GM21737 (cell line): ENCODE measurements around the gene SERGEF.

Experiments used
- ATAC-seq: cut with Tn5 transposase; IDR thresholded peaks from one replicate; pipeline ENCODE4 v1.9.1; 2021; ENCODE audit warnings: mild to moderate bottlenecking, moderate library complexity; ENCODE audit not compliant: unreplicated experiment

Gene SERGEF

DNA sequence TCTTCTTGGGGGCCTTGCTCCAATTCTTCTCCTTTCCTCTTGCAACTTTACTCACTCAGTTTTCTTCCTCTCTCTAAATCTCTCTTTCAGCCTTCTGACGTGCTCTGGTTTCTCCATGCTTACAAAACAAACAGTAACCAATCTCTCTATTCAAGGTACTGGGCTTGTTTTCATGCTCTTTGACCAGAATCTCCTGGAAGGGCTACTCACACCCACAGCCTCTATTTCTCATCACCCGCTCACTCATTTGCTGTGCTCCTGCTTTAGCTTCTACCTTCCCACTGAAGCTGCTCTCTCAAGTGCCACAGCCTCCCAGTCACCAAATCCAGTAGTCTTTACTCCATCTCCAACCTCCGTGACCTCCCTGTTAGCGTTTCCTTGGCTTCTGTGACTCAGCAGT, 60.4 kb downstream of the SERGEF start:
- ATAC-seq, result no peak

DNA sequence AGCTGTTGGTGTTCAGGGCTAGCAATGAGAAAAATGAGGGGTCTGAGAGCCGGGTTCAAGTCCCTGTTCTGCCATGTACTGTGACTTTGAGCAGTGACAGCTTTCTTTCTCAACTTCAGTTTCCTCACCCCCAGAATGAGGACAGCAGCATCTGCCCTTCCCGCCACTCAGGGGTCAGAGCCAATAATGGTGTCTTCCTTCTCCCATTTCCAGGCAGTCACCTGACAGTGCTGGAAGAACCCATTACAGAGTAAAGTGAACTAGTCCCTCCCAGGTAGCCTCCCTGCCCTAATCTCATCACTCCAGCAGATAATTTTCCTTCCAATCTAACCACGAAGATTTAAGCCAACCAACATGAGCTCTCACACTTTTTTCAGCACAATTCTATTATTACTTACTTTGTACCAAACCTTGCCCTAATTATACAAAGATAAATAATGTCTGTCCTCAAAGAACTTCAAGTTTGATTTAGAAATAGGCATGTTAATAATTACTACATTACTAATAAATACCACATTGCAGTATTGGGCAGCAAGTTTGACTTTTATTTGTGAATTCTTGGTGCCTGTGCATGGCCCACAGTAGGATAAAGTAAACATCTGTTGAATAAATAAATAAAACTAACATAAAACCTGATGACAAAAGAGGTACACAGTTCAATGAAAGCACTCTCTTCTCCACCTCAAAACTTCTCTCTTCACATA, 61.0 kb downstream of the SERGEF start:
- no peak for ATAC-seq

DNA sequence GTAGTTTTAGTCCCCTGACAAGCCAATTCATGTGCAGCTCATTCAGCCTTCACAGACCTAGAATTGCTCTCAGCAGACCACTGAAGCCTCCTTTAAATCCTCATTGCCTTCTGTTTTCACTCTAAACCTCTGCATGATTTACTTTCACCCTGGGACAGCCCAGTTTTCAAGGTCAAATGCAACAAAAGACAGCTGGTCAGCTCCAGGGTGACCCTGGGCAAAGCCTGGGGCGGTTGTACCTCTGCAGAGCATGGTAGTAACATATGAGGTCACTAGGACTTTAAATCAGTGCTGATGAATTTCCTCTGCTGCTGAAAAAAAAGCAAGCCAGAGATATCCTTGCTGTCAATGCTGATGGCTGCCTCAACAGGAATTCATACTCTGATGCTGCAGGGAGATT, 62.2 kb downstream of the SERGEF start:
- ATAC-seq, result no peak

DNA sequence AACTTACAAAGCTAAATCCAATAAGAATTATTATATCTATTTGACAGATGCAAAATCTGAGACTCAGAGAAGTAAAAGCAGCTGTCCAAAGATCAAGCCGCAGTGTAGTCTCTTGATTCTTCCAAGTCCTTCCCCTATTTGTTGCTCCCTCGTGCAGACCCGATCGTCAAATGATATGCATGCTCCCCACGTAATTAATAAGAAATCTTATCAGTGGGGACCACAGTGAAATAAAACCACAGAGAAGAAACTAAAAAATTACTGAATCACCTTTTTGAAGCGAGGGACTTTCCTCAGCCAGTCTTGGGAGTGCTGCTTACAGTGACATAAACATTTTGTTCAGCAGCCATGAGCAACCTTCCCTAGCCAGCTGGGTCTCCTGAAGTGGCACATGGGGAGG, 64.6 kb downstream of the SERGEF start:
- no peak for ATAC-seq

DNA sequence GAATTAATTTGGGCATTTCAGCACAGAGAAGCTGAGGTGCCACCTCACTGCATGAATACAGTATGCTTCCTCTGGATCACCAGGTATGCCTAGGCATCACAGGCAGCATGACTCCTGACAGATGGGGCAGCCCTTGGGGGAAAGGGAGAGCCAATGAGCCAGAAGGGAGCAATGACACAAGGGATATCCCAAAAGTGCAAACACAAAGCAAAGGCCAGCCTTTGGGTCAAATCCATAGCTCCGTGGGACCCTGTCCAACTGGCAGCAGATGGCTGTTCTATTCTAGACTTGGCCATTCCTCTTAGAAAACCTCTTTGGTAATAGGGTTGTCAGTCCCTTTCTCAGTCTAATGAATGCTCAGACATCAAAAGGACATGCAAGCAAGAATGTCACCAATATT, 73.3 kb downstream of the SERGEF start:
- ATAC-seq, result no peak

DNA sequence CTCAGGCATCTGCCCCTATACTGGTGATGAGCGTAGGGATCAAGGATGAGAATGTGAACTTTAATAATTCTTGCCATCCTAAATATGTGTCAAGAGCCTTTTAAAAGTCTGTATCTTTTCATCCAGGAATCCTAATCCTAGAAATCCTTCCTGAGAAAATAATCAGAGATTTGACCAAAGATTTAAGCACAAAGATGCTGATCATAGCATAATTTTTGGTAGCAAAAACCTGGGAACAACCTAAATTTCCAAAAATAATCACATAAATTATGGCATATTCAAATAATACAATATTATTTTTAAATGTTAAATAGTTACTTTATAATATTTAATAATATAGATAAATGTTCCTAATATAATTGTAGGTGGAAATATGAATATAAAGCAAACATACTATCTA, 76.1 kb downstream of the SERGEF start:
- ATAC-seq, result no peak

DNA sequence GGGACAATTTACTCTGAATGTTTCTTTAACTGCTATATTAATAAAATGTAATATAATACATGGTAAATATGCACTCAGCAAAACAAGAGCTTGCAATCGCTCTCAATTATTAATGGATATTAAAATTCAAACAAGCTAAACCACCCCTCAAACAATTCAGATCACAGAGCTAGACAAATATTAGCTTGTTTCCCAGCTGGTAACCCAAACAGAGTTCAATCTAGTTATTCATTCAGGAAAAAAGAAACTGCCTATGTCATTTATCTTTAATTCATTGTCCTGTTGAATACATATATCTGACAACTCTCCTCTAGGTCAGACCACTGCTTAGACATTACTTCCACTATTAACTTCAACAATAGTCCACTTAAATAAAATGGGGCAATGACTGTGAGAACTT, 78.7 kb downstream of the SERGEF start:
- ATAC-seq, result no peak

DNA sequence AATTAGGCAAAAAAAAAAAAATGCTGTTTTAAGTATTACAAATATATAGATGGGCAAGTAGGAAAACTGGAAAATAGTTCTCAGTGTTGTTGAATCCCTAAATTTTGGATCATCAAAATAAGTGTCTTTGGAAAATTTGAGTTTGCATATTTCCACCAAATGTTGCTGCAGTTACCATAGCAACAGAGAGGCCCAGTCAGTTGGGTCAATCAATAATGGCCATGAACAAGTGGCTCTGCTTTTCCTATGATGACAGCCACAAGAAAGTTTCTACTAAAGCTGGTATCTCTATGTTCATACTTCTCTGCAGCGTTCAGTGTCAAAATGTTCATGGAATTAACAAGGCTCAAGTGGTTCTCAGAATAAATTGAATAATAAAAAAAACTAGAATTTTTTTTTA, 79.1 kb downstream of the SERGEF start:
- ATAC-seq, result no peak

DNA sequence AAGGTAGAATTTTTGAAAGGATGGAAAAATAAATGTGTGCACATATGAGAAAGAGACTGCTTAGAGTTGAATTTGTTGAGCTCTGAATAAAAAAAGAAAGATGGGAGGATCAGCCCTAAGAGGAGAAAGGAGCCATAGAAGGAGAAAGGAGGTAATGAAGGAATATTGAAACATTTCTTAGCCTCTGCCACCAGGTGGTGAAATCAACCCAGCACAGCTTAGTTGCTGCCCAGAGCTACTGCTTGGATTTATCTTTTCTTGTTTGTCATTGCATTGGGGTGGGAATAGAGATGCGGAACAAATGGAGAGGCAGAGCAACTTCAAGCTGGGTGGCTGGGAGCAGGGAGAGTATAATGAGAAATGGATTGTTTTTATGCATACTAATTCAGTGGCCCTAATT, 80.4 kb downstream of the SERGEF start:
- ATAC-seq, result no peak

DNA sequence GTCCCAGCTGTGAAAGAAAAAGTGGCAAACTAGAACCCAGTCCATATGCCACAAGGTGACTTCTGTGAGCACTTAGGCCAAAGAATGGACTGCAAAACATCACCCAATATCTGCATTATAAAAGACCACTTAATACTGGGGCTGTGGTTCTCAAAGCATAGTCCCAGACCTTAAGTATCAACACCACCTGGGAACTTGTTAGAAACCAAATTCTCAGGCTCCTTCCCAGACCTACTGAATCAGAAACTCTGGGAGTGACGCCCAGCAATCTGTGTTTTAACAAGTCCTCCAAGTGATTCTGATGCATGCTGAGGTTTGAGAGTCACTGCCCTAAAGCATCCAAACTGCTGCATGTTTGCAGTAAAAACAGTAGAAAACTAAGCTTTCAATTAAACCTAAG, 81.3 kb downstream of the SERGEF start:
- ATAC-seq, result no peak

DNA sequence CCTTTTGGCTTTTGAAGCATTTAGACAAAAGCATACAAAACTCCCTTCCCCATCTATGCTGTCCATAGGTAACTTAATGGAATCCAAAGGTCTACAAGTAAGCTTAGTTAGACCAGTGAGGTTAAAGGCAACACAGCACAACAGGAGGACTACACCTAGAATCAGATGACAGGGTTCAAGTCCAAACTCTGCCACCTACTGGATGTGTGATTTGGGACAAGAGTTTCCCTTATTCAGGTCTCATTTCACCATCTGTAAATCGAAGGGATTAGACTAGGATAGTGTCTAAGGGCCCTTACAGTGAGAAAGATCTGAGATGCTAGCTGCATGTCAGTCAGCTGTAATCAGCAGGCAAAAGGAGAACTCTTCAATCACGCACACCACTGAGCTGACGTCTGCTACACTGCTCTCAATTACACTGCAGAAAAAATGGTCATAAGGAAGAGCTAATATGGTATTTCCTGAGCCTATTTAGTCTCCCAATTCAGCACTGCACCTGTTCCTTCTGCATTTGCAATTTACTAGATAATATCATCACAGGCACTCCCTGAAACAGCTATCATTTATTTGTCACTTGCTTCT, 82.2 kb downstream of the SERGEF start:
- ATAC-seq, result no peak

DNA sequence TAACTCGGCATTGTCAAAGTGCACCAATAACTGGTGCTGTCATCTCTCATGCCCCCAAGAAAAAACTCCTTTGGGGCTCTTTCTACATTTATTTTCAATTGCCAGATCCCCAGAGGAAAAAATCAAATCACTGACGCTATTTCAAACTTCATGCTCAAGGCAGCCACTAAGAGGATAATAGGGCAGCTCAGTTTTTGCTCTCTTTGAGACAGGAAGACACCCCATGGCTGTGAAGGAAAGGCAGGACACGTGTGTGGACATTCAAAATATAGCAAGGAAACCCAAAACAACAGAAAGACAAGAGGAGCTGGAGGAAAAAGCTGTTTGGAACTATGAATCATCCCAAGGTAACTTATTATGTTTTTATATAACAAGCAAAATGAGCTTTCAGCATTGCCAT, 83.7 kb downstream of the SERGEF start:
- no peak for ATAC-seq

DNA sequence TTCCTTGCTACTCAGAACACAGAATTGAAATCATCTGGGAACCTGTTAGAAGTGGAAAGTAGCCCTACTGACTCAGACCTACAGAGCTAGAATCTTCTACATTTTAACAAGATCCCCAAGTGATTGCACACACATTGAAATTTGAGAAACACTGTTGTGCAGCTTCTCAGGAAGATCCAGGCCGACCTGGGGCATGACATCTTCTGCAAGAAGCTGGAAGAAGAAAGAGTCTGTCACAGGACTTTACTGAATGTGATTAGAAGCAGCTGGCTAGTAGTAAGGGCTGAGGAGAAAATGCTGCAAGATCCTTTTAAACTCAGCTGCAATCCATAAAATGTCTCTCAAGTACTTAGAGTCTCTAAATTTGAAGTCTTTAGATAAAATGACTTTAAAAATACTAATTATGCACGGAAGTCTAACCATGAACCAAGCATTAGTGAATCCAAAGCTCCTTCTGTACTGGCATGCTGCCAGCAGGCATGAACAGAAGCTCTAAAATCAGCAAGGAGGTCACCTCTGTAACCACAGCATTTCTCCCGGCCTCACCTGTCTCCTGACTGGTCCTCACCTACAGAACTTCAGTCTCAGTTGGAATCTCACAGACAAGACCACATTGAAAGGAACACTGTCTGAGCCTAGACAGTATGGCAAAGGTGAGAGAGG, 85.0 kb downstream of the SERGEF start:
- no peak for ATAC-seq

DNA sequence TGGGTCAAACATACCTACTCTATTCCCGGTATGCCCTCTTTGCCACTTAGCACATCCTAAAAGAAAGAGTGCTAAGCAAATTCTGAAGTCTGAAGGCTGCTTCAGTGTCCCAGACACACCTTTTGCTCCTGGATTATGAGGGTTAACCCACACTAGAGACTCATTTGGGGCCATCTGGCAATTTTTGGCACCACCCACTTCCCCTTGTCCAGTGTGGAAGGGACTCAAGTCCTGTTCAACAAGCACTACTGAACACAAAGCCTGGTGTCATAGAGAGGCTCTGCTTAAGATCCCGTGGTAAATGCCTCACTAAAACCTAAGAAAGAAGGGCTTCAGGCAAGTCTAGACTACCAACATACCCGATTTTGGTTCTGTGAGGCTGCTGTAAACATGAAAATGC, 85.8 kb downstream of the SERGEF start:
- no peak for ATAC-seq

DNA sequence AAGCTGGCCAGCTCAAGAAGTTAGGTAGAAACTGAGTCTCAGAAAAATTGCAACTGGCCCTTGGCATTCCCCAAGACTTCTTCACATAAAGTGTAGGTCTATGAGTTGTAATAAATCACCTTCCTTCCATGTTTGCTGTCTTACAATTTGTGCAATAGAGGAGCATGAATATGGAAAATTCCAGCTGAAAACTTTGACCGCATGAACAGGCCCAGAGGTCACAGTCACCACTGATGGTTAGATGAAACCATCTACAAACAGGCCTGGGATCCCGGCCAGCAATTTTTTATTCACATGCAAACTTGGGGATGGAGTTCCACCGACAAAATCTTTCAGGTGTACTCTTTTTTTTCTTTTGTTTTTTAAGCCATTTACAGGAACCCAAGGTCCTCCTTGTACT, 88.1 kb downstream of the SERGEF start:
- ATAC-seq, result no peak

DNA sequence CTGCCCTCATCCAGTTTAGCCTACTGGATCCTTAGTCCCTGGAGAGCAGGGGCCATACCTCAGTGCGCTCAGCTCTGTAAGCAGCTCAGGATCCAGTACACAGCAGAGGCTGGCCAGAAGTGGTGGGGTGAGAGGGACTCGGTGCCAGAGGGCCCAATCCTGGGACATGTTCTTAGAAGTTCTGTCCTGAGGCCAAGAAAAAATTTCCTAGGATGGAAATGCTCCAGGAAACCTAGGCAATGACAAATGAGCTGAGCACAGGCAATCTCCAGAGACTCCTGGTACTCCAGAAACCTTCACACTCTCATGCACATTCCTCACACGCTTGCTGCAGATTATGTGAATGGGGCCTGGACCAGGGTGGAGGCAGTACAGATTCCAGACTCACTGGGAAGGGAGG, 89.6 kb downstream of the SERGEF start:
- ATAC-seq, result no peak

DNA sequence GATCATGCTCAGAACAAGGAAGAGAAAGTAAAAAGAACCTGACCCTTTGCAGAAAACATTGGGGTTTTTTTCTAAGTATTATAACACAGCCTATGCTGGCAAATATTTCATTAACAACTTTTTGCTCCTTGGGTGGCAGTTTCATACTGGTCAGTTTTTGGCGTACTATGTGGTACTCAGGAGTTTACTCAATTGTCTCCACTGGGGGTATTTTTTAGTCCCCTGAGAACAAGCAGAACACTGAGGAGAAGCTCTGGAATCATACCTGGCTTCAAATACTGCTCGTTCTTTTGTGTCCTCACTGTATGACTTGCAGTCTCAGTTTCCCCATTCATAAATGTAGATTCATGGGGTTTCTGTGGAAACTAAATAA, 90.4 kb downstream of the SERGEF start:
- ATAC-seq, result no peak

DNA sequence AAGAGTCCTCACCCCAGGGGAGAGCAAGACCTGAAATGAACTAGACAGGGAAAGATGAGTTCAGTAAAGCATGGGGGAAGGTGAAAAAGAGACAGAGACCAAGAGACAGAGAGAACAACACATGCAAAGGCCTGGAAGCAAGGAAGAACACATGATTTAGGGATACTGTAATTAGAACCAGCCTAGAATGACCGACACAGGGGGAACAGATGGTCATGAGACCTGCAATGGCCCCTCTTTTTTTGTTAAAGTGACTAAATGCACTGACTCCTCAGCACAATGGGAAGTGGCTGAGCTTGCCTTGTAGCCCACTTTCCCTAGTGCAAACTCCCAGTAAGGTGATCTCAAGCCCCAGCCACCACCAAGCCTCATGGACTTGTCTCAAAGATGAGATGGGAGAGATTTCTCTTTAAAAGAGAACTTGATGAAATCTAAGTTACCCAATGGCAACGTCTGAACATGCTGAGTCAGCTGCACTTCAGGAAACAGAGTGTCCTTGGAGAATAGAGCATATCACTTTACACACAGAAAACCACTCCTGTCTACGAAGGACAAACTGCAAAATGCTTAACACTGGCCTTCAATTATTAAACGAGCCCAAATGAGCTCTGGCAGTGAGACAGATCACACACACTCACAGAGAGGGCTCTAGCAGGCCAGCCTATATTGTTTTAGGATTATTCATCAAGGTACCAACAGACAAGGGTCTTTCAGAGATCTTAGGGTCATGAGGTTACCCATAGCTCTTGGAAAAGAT, 91.0 kb downstream of the SERGEF start:
- no peak for ATAC-seq

DNA sequence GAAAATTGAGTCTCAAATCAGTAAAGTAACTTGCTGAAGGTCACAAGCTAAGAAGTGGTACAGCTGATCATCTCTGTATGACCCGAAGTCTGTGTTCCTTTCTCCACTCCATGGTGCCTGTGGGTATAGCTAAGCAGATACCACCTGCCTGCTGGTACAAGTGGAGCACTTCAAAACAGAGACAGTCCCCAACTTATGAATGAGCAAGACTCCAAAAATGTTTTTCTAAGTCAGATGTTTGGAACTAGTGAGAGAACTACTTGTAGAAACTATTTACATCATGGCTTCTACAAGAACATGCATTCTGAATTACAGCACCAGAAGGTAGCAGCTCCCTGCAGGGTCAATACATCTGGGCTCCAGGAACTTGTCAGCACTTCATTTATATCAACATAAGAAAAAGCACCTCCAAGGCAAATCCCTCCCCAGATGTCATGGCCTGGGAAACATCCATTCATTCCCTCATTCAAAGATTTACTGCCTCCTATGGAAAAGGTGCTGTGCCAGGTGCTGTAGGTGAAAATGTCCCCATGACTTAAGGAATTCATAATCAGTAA, 94.7 kb downstream of the SERGEF start:
- no peak for ATAC-seq

DNA sequence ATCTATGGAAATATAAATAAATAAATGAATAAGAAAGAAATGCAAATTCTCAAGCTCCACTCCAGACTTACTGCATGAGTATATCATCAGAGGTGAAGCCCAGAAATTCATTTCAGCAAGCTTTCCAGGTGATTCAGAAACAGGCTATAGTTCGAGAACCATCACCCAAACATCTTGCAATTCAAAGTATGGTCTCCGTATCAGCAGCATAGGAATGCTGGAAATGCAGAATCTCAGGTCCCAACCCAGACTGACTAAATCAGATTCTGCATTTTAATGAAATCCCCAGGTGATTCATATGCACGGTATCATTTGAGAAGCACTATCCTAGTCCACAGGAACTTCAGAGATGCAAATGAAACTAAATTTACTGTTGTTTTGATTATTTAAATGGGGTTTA, 95.3 kb downstream of the SERGEF start:
- no peak for ATAC-seq

DNA sequence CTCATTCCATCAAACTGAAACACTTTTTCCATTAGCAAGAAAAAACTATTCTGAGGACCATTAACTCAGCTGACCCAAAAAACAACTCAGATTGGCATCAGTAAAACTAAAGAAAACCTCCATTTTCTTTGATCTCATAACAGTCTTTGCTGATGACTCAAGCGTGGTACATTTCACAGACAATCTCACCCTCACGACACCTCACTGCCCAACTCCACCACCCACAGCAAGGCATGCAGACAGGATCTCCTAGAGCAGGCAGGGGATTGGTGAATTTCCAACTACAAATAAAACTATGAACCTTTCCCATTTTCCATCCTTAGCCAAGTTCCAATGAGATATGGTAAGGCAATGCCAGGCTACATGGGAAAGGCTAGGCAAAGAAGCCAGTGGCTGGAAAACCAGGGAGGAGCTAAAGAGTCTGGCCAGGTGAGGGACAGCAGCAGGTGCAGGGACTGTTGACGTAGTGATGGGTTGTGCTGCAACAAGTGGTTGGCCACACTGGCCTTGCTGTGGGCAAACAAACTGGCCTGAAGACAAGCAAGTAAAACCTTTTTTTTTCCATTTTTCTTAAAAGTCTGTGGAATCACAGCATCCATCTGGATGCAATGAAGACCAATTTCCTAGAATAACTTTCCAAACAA, 97.2 kb downstream of the SERGEF start:
- ATAC-seq, result no peak
